Activated B cell treated with CpG ODN at 0.5 μM for 24 hours (primary cell): ENCODE data around the gene KIAA0232. TPM values are rescaled to one million over a fixed set of nuclear protein-coding genes. Genes with fewer than 3 reads are reported as not detected.
"Not testable (repeated sequence)": the region's sequence is repeated elsewhere in the genome, so short reads cannot be mapped to it uniquely, and the experiment has no call there.

ENCODE experiments used
- ATAC-seq: fragments of 200-7000 bp; cut with Tn5 transposase; one replicate; pipeline ENCODE4 v1.10.0; 2021; ENCODE audit warnings: low read depth, mild to moderate bottlenecking, moderate library complexity
- CTCF ChIA-PET: fragments of 350-600 bp; sonication (Branson Sonifier 250); formaldehyde crosslinking; loops from one replicate; lab custom pipeline; 2021; ENCODE audit warnings: antibody characterized with exemption; lab: Charles Lee
- POLR2A ChIA-PET: fragments of 350-600 bp; sonication (Branson Sonifier 250); formaldehyde crosslinking; loops from one replicate; lab custom pipeline; 2021; ENCODE audit warnings: antibody characterized with exemption; lab: Charles Lee
- DNase-seq: peaks from one replicate; pipeline ENCODE4 v3.0.0; 2022
- H3K27ac Mint-ChIP-seq: one replicate; pipeline ENCODE4 v1.8.0; 2020; ENCODE audit warnings: mixed read lengths
- H3K27me3 Mint-ChIP-seq: one replicate; pipeline ENCODE4 v1.8.0; 2021; ENCODE audit warnings: mixed read lengths
- H3K36me3 Mint-ChIP-seq: one replicate; pipeline ENCODE4 v1.8.0; 2021; ENCODE audit warnings: low read depth, mixed read lengths
- H3K4me1 Mint-ChIP-seq: one replicate; pipeline ENCODE4 v1.8.0; 2021; ENCODE audit warnings: mixed read lengths
- H3K4me3 Mint-ChIP-seq: one replicate; pipeline ENCODE4 v1.8.0; 2020; ENCODE audit warnings: mild to moderate bottlenecking, mixed read lengths
- H3K9me3 Mint-ChIP-seq: one replicate; pipeline ENCODE4 v1.8.0; 2020; ENCODE audit warnings: mixed read lengths
- intact Hi-C: fragments of 100-400 bp; cut with micrococcal nuclease; formaldehyde crosslinking; loops from one replicate; pipeline ENCODE4 v1.15.1; 2024
- total RNA-seq: library from RNA; stranded (reverse); gene quantifications from 2 replicates; pipeline ENCODE4 v1.2.3, GENCODE V29; 2022
- TF ChIP-seq, protein P1 (sequence below): fragments of 200-600 bp; IDR thresholded peaks from one replicate; pipeline ENCODE4 v1.8.0; 2022; ENCODE audit warnings: antibody characterized with exemption, mild to moderate bottlenecking

The KIAA0232 gene
- total RNA-seq, 1 donor from 2014 or later = 15.5 TPM

DNA sequence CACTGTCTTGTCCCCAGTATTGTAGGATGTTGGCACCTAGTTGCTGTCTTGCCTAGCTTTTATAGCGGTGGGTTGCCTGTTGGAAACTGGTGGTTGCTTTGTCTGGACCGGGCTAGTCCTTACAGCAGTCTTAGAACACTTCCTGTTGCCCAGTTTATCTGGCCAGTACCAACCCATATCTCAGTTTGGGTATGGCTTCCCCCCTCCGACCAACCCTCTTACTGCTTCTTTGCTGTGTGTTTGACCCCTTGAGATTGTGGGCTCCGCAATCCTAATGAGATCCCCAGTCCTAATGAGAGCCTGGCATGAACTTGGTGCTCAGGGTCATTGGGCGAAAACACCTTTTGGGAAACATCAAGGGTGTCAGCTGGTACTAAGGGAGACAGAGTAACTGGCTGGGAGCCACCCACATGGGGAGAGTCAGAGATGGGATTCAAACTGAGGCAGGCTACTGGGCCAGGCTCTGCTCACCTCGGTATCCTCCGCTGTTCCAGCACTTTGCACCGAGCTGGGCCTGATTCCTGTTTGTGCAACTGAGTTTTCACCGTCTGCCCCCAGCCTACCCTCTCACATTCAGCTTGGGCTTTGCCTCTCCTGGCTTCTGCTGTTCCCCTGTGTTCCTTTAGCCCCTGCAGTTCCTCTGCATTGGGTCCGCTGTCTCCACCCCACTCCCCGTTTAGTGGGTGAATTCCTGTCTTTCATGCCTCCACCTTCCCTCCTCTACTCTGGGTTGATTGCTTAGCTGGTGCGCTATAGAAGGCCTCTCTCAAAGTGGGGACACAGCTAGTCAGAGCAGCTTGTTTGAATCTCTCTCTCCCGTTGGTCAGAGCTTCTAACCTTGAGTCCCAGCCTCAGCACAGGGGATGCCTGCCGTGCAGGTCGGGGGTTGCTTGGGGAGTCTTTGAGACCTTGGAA, 128.7 kb downstream of the KIAA0232 start:
- Mint-ChIP-seq H3K9me3 (no peaks in the 10 kb centered on the region), H3K4me1 (peaks cover 53% of the 10 kb centered on the region)

DNA sequence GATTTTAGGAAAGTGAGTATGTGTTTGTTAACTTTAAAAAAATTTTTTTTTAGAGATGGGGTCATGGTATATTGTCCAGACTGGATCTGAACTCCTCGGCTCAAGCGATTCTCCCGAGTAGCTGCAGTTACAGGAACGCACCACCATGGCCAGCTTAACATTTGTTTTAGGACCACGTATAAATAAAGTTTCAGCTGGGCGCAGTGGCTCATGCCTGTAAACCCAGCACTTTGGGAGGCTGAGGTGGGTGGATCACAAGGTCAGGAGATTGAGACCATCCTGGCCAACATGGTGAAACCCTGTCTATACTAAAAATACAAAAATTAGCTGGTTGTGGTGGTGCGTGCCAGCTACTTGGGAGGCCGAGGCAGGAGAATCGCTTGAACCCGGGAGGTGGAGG, 129.4 kb downstream of the KIAA0232 start:
- POLR2A ChIA-PET = interaction anchor here (1.9 to 2.7 kb wide), 2 partner anchors 52 to 75 kb away, joined by 6 to 16 read pairs; no protein-coding TSS in a partner anchor
- ATAC-seq, H3K9me3 Mint-ChIP-seq, H3K36me3 Mint-ChIP-seq, H3K27ac Mint-ChIP-seq, intact Hi-C loops, H3K4me3 Mint-ChIP-seq, DNase-seq, H3K27me3 Mint-ChIP-seq: not testable (repeated sequence)
- H3K4me1 Mint-ChIP-seq = peaks cover 60% of the 10 kb centered on the region
- CTCF ChIA-PET = interaction anchor here (0.7 to 0.8 kb wide), 2 partner anchors 62 to 423 kb away, joined by 3 to 4 read pairs; no protein-coding TSS in a partner anchor

More for the DNA sequence above, 128.7 kb downstream of the KIAA0232 start:
- POLR2A ChIA-PET = interaction anchor here (1.9 to 5.5 kb wide), 5 partner anchors 53 to 202 kb away, joined by 6 to 55 read pairs (median 14); partner anchors contain the start of genes GRPEL1 and MRFAP1L1
- H3K27me3 Mint-ChIP-seq = peaks cover 5% of the 10 kb centered on the region
- CTCF ChIA-PET = interaction anchor here (0.6 to 0.8 kb wide), 3 partner anchors 63 to 252 kb away, joined by 3 to 4 read pairs (median 4); no protein-coding TSS in a partner anchor
- DNase-seq (no peak), ATAC-seq (no peak)
- peak overlapping the region; percentile 85 for H3K4me3 Mint-ChIP-seq
- intact Hi-C loops = no loop called here
- H3K27ac Mint-ChIP-seq = peak overlapping the region; percentile 12
- TF ChIP-seq, protein P1, sequence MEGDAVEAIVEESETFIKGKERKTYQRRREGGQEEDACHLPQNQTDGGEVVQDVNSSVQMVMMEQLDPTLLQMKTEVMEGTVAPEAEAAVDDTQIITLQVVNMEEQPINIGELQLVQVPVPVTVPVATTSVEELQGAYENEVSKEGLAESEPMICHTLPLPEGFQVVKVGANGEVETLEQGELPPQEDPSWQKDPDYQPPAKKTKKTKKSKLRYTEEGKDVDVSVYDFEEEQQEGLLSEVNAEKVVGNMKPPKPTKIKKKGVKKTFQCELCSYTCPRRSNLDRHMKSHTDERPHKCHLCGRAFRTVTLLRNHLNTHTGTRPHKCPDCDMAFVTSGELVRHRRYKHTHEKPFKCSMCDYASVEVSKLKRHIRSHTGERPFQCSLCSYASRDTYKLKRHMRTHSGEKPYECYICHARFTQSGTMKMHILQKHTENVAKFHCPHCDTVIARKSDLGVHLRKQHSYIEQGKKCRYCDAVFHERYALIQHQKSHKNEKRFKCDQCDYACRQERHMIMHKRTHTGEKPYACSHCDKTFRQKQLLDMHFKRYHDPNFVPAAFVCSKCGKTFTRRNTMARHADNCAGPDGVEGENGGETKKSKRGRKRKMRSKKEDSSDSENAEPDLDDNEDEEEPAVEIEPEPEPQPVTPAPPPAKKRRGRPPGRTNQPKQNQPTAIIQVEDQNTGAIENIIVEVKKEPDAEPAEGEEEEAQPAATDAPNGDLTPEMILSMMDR = no peak
- H3K36me3 Mint-ChIP-seq = peaks cover 3% of the 10 kb centered on the region

DNA sequence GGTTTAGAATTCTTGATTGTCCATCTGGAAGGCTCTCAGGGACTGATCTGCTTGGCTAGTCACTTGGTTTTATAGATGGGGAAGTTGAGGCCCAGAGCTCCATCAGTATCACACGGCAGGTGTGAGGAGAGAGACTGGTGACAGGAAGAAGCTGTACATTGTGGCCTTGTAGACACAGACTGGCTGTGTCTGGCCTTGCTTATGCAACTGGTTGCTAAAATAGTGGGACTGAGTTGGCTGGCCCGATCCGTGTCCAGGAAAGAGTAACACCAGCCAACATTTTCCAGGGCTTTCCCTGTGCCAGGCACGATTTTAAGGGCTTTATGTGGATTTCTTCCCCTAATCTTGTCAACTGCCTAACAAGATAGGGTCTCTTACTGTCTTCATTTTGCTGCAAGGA, 129.9 kb downstream of the KIAA0232 start:
- Mint-ChIP-seq H3K4me1 (peaks cover 64% of the 10 kb centered on the region), H3K27ac (no peak overlapping the region), H3K36me3 (peaks cover 3% of the 10 kb centered on the region), H3K27me3 (peaks cover 3% of the 10 kb centered on the region), H3K9me3 (no peaks in the 10 kb centered on the region), H3K4me3 (peak overlapping the region; percentile 39)
- ChIA-PET POLR2A (interaction anchor here (1.9 to 2.7 kb wide), 2 partner anchors 51 to 74 kb away, joined by 6 to 16 read pairs; no protein-coding TSS in a partner anchor), CTCF (interaction anchor here (0.7 kb wide), 2 partner anchors 62 to 423 kb away, joined by 3 to 4 read pairs; no protein-coding TSS in a partner anchor)
- intact Hi-C loops = no loop called here
- TF ChIP-seq, protein P1 = no peak
- DNase-seq (no peak), ATAC-seq (no peak)

DNA sequence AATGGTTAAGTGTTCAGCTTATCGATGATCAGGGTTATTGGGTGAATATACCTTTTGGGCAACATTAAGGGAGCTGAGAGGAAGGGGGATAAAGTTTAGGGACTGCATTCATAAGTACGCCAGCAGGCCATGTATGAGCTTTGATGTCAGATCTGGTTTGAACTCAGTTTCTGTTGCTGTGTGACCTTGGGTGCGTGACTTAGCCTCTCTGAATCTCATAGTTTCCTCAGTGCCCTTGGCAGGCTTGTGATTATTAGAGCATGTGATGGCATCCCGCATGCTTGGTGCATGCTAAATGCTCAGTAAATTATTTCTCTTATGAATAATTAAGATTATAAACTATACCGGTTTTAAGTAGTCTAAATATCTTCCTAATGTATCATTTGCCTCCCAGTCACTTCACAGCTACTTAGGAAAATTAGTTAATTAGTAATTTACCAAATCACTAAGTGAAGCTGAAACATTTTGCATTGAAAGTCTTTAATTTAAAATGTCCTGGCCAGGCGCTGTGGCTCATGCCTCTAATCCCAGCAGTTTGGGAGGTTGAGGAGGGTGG, 130.9 kb downstream of the KIAA0232 start:
- POLR2A ChIA-PET = interaction anchor here (0.5 kb wide), 1 partner anchor 64 kb away, joined by 5 read pairs; no protein-coding TSS in a partner anchor
- intact Hi-C loops = no loop called here
- H3K27ac Mint-ChIP-seq = no peak overlapping the region
- ATAC-seq (no peak), DNase-seq (no peak)
- TF ChIP-seq, protein P1 = no peak
- H3K4me3 Mint-ChIP-seq = no peak overlapping the region
- H3K4me1 Mint-ChIP-seq = peaks cover 65% of the 10 kb centered on the region
- no peaks in the 10 kb centered on the region for H3K27me3 Mint-ChIP-seq
- CTCF ChIA-PET = interaction anchor here (0.7 kb wide), 1 partner anchor 94 kb away, joined by 3 read pairs; no protein-coding TSS in a partner anchor
- H3K9me3 Mint-ChIP-seq = no peaks in the 10 kb centered on the region
- H3K36me3 Mint-ChIP-seq = peaks cover 3% of the 10 kb centered on the region

DNA sequence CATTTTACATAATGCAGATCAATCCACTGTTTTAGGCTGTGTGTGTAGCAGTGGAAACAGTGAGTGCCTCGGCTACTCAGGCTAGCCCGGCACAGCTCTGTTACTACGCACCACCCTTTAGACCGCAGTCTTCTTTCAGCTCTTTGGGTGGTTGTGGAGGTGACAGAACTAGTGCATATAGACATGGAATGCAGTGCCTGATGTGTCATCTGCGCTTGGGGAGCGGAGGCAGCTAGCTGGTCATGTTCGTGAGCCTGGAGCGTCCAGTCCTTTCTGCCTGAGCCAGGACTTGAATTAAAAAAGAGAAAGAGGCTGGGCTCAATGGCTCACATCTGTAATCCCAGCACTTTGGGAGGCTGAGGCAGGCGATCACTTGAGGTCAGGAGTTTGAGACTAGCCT, 131.9 kb downstream of the KIAA0232 start:
- TF ChIP-seq, protein P1 = no peak
- CTCF ChIA-PET = no interaction called here
- ATAC-seq (no peak), DNase-seq (no peak)
- no peaks in the 10 kb centered on the region for H3K9me3 Mint-ChIP-seq
- no peaks in the 10 kb centered on the region for H3K36me3 Mint-ChIP-seq
- peaks cover 64% of the 10 kb centered on the region for H3K4me1 Mint-ChIP-seq
- POLR2A ChIA-PET = no interaction called here
- no peaks in the 10 kb centered on the region for H3K27me3 Mint-ChIP-seq
- H3K27ac Mint-ChIP-seq = peak overlapping the region; percentile 35
- intact Hi-C loops = no loop called here
- H3K4me3 Mint-ChIP-seq = no peak overlapping the region
